Measurements from ENCODE around the gene SGSH. TPM values are rescaled to one million over a fixed set of nuclear protein-coding genes. Genes with fewer than 3 reads are reported as not detected.
"Not testable (repeated sequence)": the region's sequence is repeated elsewhere in the genome, so short reads cannot be mapped to it uniquely, and the experiment has no call there.

The SGSH gene
- total RNA-seq, 1 donor from 2014 or later = 47.6 TPM

DNA sequence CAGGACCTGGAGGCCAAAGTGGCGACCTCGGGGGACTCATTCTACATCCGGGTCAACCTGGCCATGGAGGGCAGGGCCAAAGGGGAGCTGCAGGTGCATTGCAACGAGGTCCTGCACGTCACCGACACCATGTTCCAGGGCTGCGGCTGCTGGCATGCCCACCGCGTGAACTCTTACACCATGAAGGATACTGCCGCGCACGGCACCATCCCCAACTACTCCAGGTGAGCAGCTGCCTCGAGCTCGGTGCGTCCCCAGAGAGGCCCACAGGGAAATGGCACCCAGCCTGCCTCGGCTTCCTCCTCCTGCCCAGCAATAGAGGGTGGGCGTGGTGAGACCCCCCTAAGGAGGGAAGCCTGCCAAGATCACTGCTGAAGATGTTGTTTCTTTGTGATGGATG is 17.9 kb downstream of the SGSH start:
- TF ChIP-seq POLR2AphosphoS5 (IDR thresholded peaks at IDR 0.05; ENCODE audit: insufficient read depth in 1 of 2, low read depth in 1 of 2) = no peak
- TF ChIP-seq POLR2A (IDR thresholded peaks at IDR 0.05) = no peak
- TF ChIP-seq, protein P1, sequence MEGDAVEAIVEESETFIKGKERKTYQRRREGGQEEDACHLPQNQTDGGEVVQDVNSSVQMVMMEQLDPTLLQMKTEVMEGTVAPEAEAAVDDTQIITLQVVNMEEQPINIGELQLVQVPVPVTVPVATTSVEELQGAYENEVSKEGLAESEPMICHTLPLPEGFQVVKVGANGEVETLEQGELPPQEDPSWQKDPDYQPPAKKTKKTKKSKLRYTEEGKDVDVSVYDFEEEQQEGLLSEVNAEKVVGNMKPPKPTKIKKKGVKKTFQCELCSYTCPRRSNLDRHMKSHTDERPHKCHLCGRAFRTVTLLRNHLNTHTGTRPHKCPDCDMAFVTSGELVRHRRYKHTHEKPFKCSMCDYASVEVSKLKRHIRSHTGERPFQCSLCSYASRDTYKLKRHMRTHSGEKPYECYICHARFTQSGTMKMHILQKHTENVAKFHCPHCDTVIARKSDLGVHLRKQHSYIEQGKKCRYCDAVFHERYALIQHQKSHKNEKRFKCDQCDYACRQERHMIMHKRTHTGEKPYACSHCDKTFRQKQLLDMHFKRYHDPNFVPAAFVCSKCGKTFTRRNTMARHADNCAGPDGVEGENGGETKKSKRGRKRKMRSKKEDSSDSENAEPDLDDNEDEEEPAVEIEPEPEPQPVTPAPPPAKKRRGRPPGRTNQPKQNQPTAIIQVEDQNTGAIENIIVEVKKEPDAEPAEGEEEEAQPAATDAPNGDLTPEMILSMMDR (IDR thresholded peaks at IDR 0.05) = no peak

GRCh38 chr17:80201446-80201845 is 18.7 kb downstream of the SGSH start:
- Histone ChIP-seq H3K36me3 (no peaks in the 10 kb centered on the region), H3K27me3 (no peaks in the 10 kb centered on the region), H3K9me3 (no peaks in the 10 kb centered on the region), H3K4me1 (no peaks in the 10 kb centered on the region), H3K27ac (no peak overlapping the region), H3K4me3 (no peak overlapping the region)
- DNase-seq (ENCODE audit: extremely low spot score in 2 of 2) = no peak
- TF ChIP-seq POLR2A (IDR thresholded peaks at IDR 0.05) = no peak
- intact Hi-C loops (cut with DNase I) = no loop called here

More for the DNA sequence above, 17.9 kb downstream of the SGSH start:
- Histone ChIP-seq H3K27ac (no peak overlapping the region), H3K4me1 (no peaks in the 10 kb centered on the region), H3K27me3 (no peaks in the 10 kb centered on the region), H3K36me3 (no peaks in the 10 kb centered on the region), H3K9me3 (no peaks in the 10 kb centered on the region), H3K4me3 (no peak overlapping the region)
- intact Hi-C loops (cut with DNase I) = no loop called here
- no peak for DNase-seq (ENCODE audit: extremely low spot score in 2 of 2)

DNA sequence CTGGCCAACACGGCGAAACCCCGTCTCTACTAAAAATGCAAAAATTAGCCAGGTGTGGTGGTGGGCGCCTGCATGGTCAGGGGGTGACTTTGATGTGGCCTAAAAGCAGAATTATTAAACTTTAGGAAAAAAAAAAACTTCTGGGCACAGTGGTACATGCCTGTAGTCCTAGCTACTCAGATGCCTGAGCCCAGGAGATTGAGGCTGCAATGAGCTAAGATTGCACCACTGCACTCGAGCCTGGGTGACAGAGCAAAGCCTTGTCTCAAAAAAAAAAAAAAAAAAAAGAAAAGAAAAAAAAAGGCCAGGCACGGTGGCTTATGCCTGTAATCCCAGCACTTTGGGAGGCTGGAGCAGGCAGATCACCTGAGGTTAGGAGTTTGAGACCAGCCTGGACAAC is 20.8 kb downstream of the SGSH start:
- H3K4me1 ChIP-seq; intact Hi-C loops (cut with DNase I); H3K9me3 ChIP-seq; DNase-seq (ENCODE audit: extremely low spot score in 2 of 2); H3K27ac ChIP-seq; H3K27me3 ChIP-seq; H3K4me3 ChIP-seq; H3K36me3 ChIP-seq: not testable (repeated sequence)

GRCh38 chr17:80198144-80198661 is 21.9 kb downstream of the SGSH start:
- Histone ChIP-seq H3K36me3 (no peaks in the 10 kb centered on the region), H3K27ac (no peak overlapping the region), H3K9me3 (no peaks in the 10 kb centered on the region), H3K4me1 (no peaks in the 10 kb centered on the region), H3K4me3 (no peak overlapping the region), H3K27me3 (no peaks in the 10 kb centered on the region)
- intact Hi-C loops (cut with DNase I) = no loop called here
- no peak for DNase-seq (ENCODE audit: extremely low spot score in 2 of 2)
- TF ChIP-seq POLR2AphosphoS5 (IDR thresholded peaks at IDR 0.05; ENCODE audit: insufficient read depth in 1 of 2, low read depth in 1 of 2) (no peak), POLR2A (IDR thresholded peaks at IDR 0.05) (no peak)
- TF ChIP-seq, protein P1 (IDR thresholded peaks at IDR 0.05) = no peak

- DNase-seq (ENCODE audit: extremely low spot score in 2 of 2) = no peak
- Histone ChIP-seq H3K4me3 (no peak overlapping the region), H3K4me1 (peaks cover 7% of the 10 kb centered on the region), H3K36me3 (no peaks in the 10 kb centered on the region), H3K27me3 (no peaks in the 10 kb centered on the region), H3K27ac (no peak overlapping the region), H3K9me3 (no peaks in the 10 kb centered on the region)
- TF ChIP-seq POLR2A (IDR thresholded peaks at IDR 0.05) (no peak), POLR2AphosphoS5 (IDR thresholded peaks at IDR 0.05; ENCODE audit: insufficient read depth in 1 of 2, low read depth in 1 of 2) (no peak)
- TF ChIP-seq, protein P1 (IDR thresholded peaks at IDR 0.05) = no peak
- intact Hi-C loops (cut with DNase I) = no loop called here
Observed at GRCh38 chr17:80196652-80197051, 23.5 kb downstream of the SGSH start.

DNA sequence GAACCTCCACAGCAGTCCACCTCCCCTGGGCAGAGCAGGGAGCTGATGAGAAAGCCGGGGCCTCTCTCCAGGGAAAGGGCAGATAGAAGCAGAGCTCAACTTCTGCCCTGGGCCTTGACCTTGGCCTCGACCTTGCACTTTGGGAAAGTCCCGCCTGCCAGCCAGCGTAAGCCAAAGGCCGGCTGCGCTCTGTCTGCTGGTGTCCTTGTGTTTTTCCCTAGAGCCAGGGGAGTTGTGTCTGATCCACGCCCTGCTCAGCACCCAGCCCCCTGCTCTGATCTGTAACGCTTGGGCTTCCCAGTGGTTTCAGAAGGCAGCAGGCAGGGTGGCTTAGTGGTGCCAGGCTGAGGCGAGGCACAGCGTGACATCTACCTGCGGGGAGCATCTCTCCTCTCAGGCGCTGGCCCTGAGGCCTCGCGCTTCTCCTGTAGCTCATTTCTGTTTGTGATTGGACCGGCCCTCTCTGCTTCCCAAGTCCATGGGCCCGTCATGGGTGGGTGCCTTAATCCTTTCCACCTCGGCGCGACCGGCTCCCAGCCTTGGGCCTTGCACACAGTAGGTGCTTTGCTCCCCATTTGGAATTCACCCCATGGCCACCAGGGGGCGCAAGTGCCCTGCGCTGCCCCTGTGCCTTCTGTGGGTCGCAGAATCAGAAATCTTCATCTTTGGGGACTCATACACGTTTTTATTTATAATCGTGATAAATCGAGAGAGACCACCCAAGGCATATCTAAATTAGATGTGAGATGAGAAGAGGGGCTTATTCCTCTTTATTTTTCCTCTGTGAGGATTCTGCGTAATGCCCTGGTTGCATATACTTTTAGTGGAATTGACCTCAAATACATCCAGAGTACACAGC is 24.2 kb downstream of the SGSH start:
- peaks cover 14% of the 10 kb centered on the region for H3K4me1 ChIP-seq
- no peaks in the 10 kb centered on the region for H3K9me3 ChIP-seq
- no peaks in the 10 kb centered on the region for H3K36me3 ChIP-seq
- no peaks in the 10 kb centered on the region for H3K27me3 ChIP-seq
- intact Hi-C loops (cut with DNase I) = no loop called here
- no peak for DNase-seq (ENCODE audit: extremely low spot score in 2 of 2)
- H3K4me3 ChIP-seq = no peak overlapping the region
- no peak overlapping the region for H3K27ac ChIP-seq
- TF ChIP-seq POLR2AphosphoS5 (IDR thresholded peaks at IDR 0.05; ENCODE audit: insufficient read depth in 1 of 2, low read depth in 1 of 2) = no peak
- TF ChIP-seq POLR2A (IDR thresholded peaks at IDR 0.05) = no peak
- TF ChIP-seq, protein P1 (IDR thresholded peaks at IDR 0.05) = peak; percentile 52 to 78 (median 74)

Measured in vagina (tissue), 2 donors.